GM21367 (cell line): ENCODE measurements around the gene WDR45B.
"Not testable (repeated sequence)": the region's sequence is repeated elsewhere in the genome, so short reads cannot be mapped to it uniquely, and the experiment has no call there.

ENCODE experiments used
- ATAC-seq: cut with Tn5 transposase; IDR thresholded peaks from one replicate; pipeline ENCODE4 v1.9.1; 2021; ENCODE audit not compliant: unreplicated experiment

Gene WDR45B

GRCh38 chr17:82587234-82588086 lies 60.8 kb downstream of the WDR45B start:
- ATAC-seq, result no peak

GRCh38 chr17:82586576-82587233 lies 61.5 kb downstream of the WDR45B start:
- no peak for ATAC-seq

- not testable (repeated sequence) for ATAC-seq
Measured at GRCh38 chr17:82585935-82586575, 62.2 kb downstream of the WDR45B start.

- no peak for ATAC-seq
Measured at GRCh38 chr17:82583720-82584234, 64.5 kb downstream of the WDR45B start.

- no peak for ATAC-seq
Measured at GRCh38 chr17:82582709-82583108, 65.5 kb downstream of the WDR45B start.

- ATAC-seq, result no peak
Measured at GRCh38 chr17:82582213-82582612, 66.0 kb downstream of the WDR45B start.

GRCh38 chr17:82579969-82580368 lies 68.3 kb downstream of the WDR45B start:
- not testable (repeated sequence) for ATAC-seq

GRCh38 chr17:82577300-82577699 lies 70.9 kb downstream of the WDR45B start:
- ATAC-seq, result no peak

GRCh38 chr17:82575581-82576221 lies 72.5 kb downstream of the WDR45B start:
- not testable (repeated sequence) for ATAC-seq

- no peak for ATAC-seq
Measured at GRCh38 chr17:82574041-82574440, 74.2 kb downstream of the WDR45B start.

GRCh38 chr17:82571855-82572254 lies 76.4 kb downstream of the WDR45B start:
- ATAC-seq, result no peak

GRCh38 chr17:82570277-82570676 lies 78.0 kb downstream of the WDR45B start:
- ATAC-seq, result no peak

GRCh38 chr17:82569621-82570020 lies 78.6 kb downstream of the WDR45B start:
- no peak for ATAC-seq

GRCh38 chr17:82568997-82569393 lies 79.2 kb downstream of the WDR45B start:
- ATAC-seq, result no peak

GRCh38 chr17:82567286-82567685 lies 81.0 kb downstream of the WDR45B start:
- no peak for ATAC-seq

- no peak for ATAC-seq
Measured at GRCh38 chr17:82566129-82566960, 81.9 kb downstream of the WDR45B start.

GRCh38 chr17:82565551-82565950 lies 82.7 kb downstream of the WDR45B start:
- no peak for ATAC-seq
